ENCODE results near the gene RNF31. TPM values are rescaled to one million over a fixed set of nuclear protein-coding genes. Genes with fewer than 3 reads are reported as not detected.

The RNF31 gene
- total and polyA plus RNA-seq, 2 of the 13 experiments (the other 11 are each of a cell fraction or from before 2014, with no cell fraction given), result 48.2 to 86.8 TPM

DNA sequence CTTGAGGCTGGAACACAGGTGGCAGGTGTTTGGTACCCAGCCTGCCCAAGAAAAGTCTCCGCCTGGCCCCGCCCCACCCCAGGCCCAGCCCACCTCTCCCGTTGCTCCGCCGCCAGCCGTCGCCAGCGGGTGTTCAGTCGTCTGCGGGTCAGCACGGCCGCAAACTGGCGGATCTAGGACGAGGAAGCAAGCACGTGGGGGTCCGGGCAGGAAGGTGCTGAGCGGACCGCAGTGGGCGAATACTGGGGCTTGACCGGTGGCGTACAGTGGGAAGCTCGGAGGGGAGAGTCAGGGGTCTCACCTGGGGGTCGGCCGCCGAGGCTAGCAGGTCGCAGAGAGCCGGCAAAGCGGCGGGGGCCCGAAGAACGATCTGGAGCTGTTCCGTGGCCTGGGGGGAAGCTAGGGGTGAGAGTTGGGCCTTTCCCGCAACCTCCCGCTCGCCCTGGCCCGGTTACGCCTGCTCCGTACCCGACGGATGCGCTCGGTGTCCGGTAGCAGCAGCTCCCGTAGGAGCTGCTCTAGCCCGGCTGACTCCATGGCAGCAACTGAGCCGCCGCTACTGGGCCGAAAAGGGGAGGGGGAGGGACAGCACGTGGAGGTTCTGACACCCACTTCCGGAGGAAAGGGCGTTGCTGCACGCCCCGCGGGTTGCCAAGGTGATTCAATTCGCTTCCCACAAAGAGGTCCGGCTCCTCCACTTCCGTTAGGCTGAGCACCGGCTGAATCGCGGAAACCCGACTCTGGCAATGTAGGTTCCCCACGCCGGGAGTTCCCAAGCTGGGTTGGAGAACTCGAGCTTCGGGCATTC, 41.2 kb downstream of the RNF31 start, which contains the start of gene IPO4 (continued):
- TF ChIP-seq, protein P1, sequence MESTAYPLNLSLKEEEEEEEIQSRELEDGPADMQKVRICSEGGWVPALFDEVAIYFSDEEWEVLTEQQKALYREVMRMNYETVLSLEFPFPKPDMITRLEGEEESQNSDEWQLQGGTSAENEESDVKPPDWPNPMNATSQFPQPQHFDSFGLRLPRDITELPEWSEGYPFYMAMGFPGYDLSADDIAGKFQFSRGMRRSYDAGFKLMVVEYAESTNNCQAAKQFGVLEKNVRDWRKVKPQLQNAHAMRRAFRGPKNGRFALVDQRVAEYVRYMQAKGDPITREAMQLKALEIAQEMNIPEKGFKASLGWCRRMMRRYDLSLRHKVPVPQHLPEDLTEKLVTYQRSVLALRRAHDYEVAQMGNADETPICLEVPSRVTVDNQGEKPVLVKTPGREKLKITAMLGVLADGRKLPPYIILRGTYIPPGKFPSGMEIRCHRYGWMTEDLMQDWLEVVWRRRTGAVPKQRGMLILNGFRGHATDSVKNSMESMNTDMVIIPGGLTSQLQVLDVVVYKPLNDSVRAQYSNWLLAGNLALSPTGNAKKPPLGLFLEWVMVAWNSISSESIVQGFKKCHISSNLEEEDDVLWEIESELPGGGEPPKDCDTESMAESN (CRISPR knock-in tag; conservative IDR thresholded peaks at IDR 0.05), result peak; percentile 98
- TF ChIP-seq, protein P2, sequence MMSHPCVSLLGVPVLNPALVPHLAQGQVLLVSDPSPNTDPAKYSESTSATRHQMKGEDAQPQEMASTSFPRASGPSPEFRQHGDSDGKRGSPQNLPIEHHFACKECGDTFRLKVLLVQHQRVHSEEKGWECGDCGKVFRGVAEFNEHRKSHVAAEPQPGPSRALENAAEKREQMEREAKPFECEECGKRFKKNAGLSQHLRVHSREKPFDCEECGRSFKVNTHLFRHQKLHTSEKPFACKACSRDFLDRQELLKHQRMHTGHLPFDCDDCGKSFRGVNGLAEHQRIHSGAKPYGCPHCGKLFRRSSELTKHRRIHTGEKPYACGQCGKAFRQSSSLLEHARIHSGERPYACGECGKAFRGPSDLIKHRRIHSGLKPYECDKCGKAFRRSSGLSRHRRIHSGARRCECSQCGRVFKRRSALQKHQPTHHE (CRISPR knock-in tag; IDR thresholded peaks at IDR 0.05; ENCODE audit: borderline replicate concordance), result peak; percentile 100
- TF ChIP-seq ZNF484 (CRISPR knock-in tag; IDR thresholded peaks at IDR 0.05; ENCODE audit: borderline replicate concordance, low read depth) (no peak; the same call in 1 of the 2 replicates), NAIF1 (CRISPR knock-in tag; IDR thresholded peaks at IDR 0.05; ENCODE audit: borderline replicate concordance) (no peak), ZNF781 (CRISPR knock-in tag; IDR thresholded peaks at IDR 0.05; ENCODE audit: borderline replicate concordance, not compliant biosample characterization) (peak; percentile 97), ZNF788 (CRISPR knock-in tag; IDR thresholded peaks at IDR 0.05; ENCODE audit: borderline replicate concordance) (peak; percentile 100), FOXK2 (IDR thresholded peaks at IDR 0.05) (peak; percentile 91), ZFX (CRISPR knock-in tag; IDR thresholded peaks at IDR 0.05; ENCODE audit: low read depth) (peak; percentile 97), ZIK1 (CRISPR knock-in tag; IDR thresholded peaks at IDR 0.05; ENCODE audit: borderline replicate concordance, low read depth) (peak; percentile 93; the same call in 1 of the 2 replicates), KAT2B (IDR thresholded peaks at IDR 0.05; ENCODE audit: borderline replicate concordance, low read depth, low read length) (peak; percentile 36; the same call in 1 of the 2 replicates), ZNF432 (CRISPR knock-in tag; IDR thresholded peaks at IDR 0.05; ENCODE audit: borderline replicate concordance) (no peak), CREB3 (CRISPR knock-in tag; IDR thresholded peaks at IDR 0.05) (peak; percentile 97), NFRKB (IDR thresholded peaks at IDR 0.05) (no peak), MAF1 (CRISPR knock-in tag; IDR thresholded peaks at IDR 0.05; ENCODE audit: borderline replicate concordance) (peak; percentile 89), PLRG1 (conservative IDR thresholded peaks at IDR 0.05) (no peak), ZNF720 (CRISPR knock-in tag; IDR thresholded peaks at IDR 0.05) (0 out of 2 replicates have a peak, but pooled peaks have one; percentile 82), GPBP1L1 (CRISPR knock-in tag; IDR thresholded peaks at IDR 0.05) (no peak), ZNF274 (CRISPR knock-in tag; IDR thresholded peaks at IDR 0.05) (peak; percentile 98), MXD4 (CRISPR knock-in tag; IDR thresholded peaks at IDR 0.05) (peak; percentile 100), THAP7 (CRISPR knock-in tag; IDR thresholded peaks at IDR 0.05) (peak; percentile 98)
- TF ChIP-seq, protein P3, sequence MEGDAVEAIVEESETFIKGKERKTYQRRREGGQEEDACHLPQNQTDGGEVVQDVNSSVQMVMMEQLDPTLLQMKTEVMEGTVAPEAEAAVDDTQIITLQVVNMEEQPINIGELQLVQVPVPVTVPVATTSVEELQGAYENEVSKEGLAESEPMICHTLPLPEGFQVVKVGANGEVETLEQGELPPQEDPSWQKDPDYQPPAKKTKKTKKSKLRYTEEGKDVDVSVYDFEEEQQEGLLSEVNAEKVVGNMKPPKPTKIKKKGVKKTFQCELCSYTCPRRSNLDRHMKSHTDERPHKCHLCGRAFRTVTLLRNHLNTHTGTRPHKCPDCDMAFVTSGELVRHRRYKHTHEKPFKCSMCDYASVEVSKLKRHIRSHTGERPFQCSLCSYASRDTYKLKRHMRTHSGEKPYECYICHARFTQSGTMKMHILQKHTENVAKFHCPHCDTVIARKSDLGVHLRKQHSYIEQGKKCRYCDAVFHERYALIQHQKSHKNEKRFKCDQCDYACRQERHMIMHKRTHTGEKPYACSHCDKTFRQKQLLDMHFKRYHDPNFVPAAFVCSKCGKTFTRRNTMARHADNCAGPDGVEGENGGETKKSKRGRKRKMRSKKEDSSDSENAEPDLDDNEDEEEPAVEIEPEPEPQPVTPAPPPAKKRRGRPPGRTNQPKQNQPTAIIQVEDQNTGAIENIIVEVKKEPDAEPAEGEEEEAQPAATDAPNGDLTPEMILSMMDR (CRISPR knock-in tag; IDR thresholded peaks at IDR 0.05), result peak; percentile 49

Data from HepG2 (cell line).